HG03103 (cell line): ENCODE data around the gene FAM83F.

Source experiments
- ATAC-seq: cut with Tn5 transposase; IDR thresholded peaks from one replicate; pipeline ENCODE4 v1.9.1; 2021; ENCODE audit warnings: low read depth; ENCODE audit not compliant: unreplicated experiment

The FAM83F gene

GRCh38 chr22:39962071-39962470, 32.7 kb upstream of the FAM83F start:
- ATAC-seq, result no peak

- no peak for ATAC-seq
Observed at GRCh38 chr22:39965748-39966147, 29.0 kb upstream of the FAM83F start.

GRCh38 chr22:39966470-39966869, 28.3 kb upstream of the FAM83F start:
- ATAC-seq, result no peak

GRCh38 chr22:39967103-39967829, 27.5 kb upstream of the FAM83F start:
- ATAC-seq, result no peak

- no peak for ATAC-seq
Observed at GRCh38 chr22:39967996-39968972, 26.5 kb upstream of the FAM83F start.

GRCh38 chr22:39970742-39971141, 24.0 kb upstream of the FAM83F start:
- ATAC-seq, result no peak

- no peak for ATAC-seq
Observed at GRCh38 chr22:39972641-39973040, 22.1 kb upstream of the FAM83F start.

- ATAC-seq, result no peak
Observed at GRCh38 chr22:39973656-39974055, 21.1 kb upstream of the FAM83F start.

GRCh38 chr22:39974065-39974464, 20.7 kb upstream of the FAM83F start:
- ATAC-seq, result no peak

GRCh38 chr22:39979048-39979447, 15.7 kb upstream of the FAM83F start:
- no peak for ATAC-seq

- no peak for ATAC-seq
Observed at GRCh38 chr22:39979458-39979857, 15.3 kb upstream of the FAM83F start.

GRCh38 chr22:39980596-39980995, 14.2 kb upstream of the FAM83F start:
- ATAC-seq, result no peak

- no peak for ATAC-seq
Observed at GRCh38 chr22:39983346-39983745, 11.4 kb upstream of the FAM83F start.

- ATAC-seq, result no peak
Observed at GRCh38 chr22:39984006-39984405, 10.7 kb upstream of the FAM83F start.

GRCh38 chr22:39984746-39985145, 10.0 kb upstream of the FAM83F start:
- ATAC-seq, result no peak

- no peak for ATAC-seq
Observed at GRCh38 chr22:39985383-39986035, 9.2 kb upstream of the FAM83F start.

GRCh38 chr22:39988386-39989114, 6.2 kb upstream of the FAM83F start:
- ATAC-seq, result no peak

- ATAC-seq, result no peak
Observed at GRCh38 chr22:39989633-39990032, 5.1 kb upstream of the FAM83F start.

GRCh38 chr22:39990686-39991085, 4.1 kb upstream of the FAM83F start:
- ATAC-seq, result no peak

- no peak for ATAC-seq
Observed at GRCh38 chr22:39991159-39991860, 3.4 kb upstream of the FAM83F start.
